EH (cell line): Measurements from ENCODE around the gene PNCK.
A peak's percentile ranks its signal among the peaks of the same experiment; 100 is the strongest.
"Not testable (repeated sequence)": the region's sequence is repeated elsewhere in the genome, so short reads cannot be mapped to it uniquely, and the experiment has no call there.

Experiments
- DNase-seq: peaks from one replicate; pipeline ENCODE4 v3.0.0-alpha.2; 2015; ENCODE audit warnings: low read depth

PNCK gene

GRCh38 chrX:153673428-153674218 is at the start of gene PNCK:
PNCK (minus strand) TSS chrX:153673813; CDS start chrX:153673076, 737 bp downstream.
- DNase-seq = no peak

DNA sequence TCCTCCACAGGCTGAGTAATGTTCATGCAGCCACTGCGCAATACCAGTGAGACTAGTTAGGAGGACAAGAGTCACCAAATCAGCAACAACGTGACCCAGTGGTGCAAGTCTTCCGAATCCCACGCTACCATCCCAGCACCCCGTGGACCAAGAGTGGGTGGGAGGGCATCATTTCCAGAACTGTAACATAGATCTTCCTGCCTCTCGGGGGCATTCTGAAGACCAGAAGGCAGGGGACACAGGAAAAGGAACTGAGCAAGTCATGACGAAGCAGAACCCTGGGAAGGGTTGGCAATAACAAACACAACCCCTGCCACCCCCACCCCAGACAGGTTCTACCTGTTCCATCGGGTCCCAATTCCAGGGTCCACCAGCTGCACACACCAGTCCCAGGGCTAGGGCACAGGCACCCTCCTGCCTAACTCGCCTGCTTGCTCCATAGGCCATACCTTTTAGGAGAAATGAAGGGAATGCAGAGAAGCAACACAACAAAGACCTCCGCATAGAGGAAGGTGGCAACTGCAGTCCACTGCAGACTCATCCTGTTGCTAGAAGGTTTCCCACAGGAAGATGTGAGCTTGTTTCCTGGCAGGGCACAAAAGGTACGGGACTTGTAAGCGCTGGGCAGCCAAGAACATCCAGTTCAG is 49.2 kb upstream of the PNCK start:
- DNase-seq = peak; percentile 15

- DNase-seq = no peak
Observed at GRCh38 chrX:153719701-153720100, 46.1 kb upstream of the PNCK start.

DNA sequence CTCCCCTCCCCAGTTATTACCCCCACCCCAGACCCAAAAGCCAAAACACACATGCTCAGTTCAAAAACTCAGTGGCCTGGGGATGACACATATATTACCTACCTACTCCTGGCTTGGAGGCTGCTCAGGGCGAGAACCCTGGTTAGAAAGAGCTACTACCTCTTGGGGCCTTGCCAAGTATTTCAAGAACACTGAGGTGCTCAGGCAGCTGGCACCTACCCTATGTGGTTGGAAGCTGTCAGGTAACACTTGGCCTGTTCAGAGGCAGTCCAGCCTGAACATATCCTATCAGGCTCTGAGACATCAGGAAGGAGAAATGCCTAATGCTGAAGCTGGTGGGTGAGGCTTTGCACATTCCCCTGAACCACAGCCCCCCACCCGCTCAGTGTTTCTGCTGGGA is 45.6 kb upstream of the PNCK start:
- no peak for DNase-seq

DNA sequence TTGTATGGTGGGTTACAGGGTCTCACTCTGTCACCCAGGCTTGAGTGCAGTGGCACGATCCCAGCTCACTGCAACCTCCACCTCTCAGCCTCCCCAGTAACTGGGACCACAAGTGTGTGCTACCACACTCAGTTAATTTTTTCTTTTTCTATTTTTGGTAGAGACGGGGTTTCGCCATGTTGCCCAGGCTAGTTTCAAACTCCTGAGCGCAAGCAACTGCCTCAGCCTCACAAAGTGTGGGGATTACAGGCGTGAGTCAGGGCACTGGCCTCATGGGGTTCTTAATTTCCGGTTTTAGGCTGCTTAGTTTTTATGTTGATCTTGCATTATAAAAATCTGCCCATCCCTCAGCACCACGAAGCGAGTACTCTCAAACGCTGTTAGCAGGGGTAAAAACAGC is 43.8 kb upstream of the PNCK start:
- DNase-seq = no peak

- DNase-seq = peak; percentile 50
Observed at GRCh38 chrX:153714256-153714655, 40.6 kb upstream of the PNCK start.

- DNase-seq = no peak
Observed at GRCh38 chrX:153709726-153710674, 36.4 kb upstream of the PNCK start.

- DNase-seq = peak; percentile 78
Observed at GRCh38 chrX:153708415-153708814, 34.8 kb upstream of the PNCK start.

GRCh38 chrX:153707406-153707805 is 33.8 kb upstream of the PNCK start:
- no peak for DNase-seq

DNA sequence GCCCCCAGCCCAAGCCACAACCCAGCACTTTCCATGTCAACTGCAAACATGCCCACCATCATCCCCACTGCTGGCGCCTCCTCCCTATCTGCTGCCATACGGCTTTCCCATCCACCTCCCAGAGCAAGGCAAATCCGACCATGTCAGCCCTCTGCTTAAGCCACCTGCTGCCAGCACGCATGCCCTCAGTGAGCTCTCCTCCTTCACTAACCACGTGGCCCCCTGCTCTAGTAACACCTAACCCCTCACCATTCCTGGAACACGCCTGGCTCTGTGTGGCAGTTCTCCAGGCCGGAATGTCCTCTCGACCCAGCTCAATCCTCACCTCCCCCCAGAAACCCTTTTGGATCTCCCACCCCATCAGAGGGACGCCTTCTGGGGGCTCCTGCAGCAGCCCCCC is 33.2 kb upstream of the PNCK start:
- no peak for DNase-seq

GRCh38 chrX:153705403-153706060 is 31.9 kb upstream of the PNCK start:
- DNase-seq = not testable (repeated sequence)

GRCh38 chrX:153704631-153705402 is 31.2 kb upstream of the PNCK start:
- not testable (repeated sequence) for DNase-seq

DNA sequence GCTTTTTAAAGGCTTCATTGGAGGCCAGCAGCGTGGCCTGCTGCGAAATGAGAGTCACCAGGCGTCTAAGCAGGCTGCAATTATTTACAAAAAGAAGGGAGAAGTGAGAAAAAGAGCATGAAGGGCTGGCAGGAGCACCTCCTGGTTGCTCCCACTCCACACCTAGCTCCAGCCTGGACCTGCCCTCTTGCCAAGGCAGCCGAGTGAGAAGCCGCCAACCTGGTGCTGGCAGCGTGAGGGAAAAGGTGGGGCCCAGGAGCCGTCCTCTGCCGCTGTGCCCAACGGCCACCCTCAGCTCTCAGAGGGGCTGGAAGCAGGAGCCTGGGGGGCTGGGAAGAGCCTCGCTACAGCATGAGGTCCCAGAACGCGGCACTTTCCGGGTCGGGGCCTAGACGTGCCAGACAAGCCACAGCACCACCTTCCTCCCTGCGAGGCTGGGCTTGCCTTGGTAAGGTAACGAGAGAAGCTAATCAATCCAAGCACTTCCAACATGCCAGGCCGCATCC is 30.5 kb upstream of the PNCK start:
- no peak for DNase-seq

GRCh38 chrX:153703036-153703370 is 29.4 kb upstream of the PNCK start:
- no peak for DNase-seq

GRCh38 chrX:153702336-153703035 is 28.9 kb upstream of the PNCK start:
- DNase-seq = no peak

DNA sequence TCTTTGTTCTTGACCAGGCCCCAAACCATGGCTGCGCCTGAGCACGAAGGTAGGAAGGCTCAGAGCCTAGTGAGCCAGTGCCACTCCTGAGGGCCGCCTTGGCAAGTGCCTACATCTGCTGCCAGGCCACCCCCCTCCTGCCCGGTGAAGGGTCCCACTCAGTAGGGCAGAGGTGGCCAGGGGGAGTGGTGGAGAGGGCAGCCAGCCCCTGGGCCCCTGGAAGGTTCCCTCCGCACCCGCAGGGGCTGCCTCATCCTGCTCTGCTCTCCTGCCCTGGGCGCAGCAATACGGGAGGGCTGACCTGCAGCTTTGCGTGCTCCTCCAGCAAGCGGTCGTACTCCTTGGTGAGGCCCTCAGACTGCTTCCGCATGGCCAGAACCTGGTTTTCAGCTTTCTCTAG is 28.1 kb upstream of the PNCK start:
- DNase-seq = no peak

DNA sequence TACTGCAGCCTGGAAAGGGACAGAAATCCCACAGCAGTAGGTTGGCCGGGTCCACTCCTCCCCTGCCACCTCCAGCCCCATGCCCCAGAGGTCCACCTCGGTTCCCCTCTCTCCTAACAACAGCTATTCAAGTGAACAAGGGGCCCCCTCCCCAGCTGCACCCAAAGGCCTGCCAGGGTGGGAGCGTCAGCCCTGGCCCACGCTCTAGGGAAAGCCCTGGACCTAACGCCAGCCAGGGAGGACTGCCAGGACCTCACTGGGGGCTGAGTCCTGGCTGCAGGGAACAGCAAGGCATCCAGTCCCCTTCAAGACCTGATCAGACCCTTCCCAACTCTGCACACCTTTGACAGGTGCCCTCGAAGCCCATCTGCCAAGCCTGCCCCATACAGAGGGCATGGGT is 27.4 kb upstream of the PNCK start:
- no peak for DNase-seq

GRCh38 chrX:153700376-153700945 is 26.8 kb upstream of the PNCK start:
- no peak for DNase-seq

GRCh38 chrX:153699784-153700371 is 26.3 kb upstream of the PNCK start:
- not testable (repeated sequence) for DNase-seq
